Measurements from ENCODE around the gene CISD1. TPM values are rescaled to one million over a fixed set of nuclear protein-coding genes. Genes with fewer than 3 reads are reported as not detected.

CISD1 gene
- total and polyA plus RNA-seq, 10 of the 15 experiments (the other 5 are each of a cell fraction or from before 2014, with no cell fraction given) = 23.0 to 162 (median 58.5) TPM

DNA sequence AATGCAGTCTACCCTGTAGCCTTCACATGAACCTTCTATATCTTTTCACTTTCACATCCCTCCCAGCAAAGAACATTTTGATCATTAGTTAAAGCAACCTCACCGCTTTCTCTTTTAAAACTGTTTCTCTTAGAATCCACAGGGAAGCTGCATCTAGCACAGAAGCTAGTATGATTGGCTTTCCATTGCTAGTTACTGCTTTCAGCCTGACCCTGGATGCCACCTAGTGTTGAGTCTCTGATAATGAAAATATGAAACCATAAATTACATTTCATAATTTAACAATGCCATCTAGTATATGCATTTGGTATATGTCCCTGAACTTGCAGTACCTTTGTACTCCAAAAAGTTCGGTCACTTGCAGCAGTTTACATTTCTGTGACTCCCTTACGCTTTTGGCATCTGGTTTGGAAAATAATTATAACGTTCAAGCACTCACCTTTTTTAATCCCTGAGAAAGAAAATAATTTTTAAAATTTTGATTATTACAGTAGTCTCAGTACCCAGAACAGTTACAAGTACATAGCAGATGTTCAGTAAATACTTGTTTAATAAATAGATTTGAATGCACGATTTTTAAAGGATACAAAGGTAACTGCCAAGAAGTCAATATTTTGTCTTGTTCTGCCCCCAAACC lies 22.7 kb downstream of the CISD1 start:
- Histone ChIP-seq H2AFZ (ENCODE audit: control insufficient read depth, low read depth, low read length) (no peak overlapping the region), H3K27me3 (replicated peaks in 1 of 2; ENCODE audit: control insufficient read depth in 2 of 2, insufficient read depth in 2 of 2, low read length in 1 of 2) (no peaks in the 10 kb centered on the region), H3K9ac (ENCODE audit: control insufficient read depth, insufficient read depth, low read length) (no peak overlapping the region), H3K27ac (ENCODE audit: control insufficient read depth, insufficient read depth) (no peak overlapping the region), H4K20me1 (ENCODE audit: control insufficient read depth, insufficient read depth) (no peaks in the 10 kb centered on the region), H3K4me2 (ENCODE audit: control insufficient read depth, insufficient read depth) (no peak overlapping the region), H3K9me3 (replicated peaks; ENCODE audit: control insufficient read depth, insufficient read depth, low read length) (no peaks in the 10 kb centered on the region), H3K36me3 (ENCODE audit: control insufficient read depth in 2 of 2, insufficient read depth in 2 of 2, low read length in 1 of 2) (no peaks in the 10 kb centered on the region), H3K4me3 (no peak overlapping the region), H3K4me1 (ENCODE audit: control insufficient read depth, insufficient read depth, low read length) (no peaks in the 10 kb centered on the region), H3K79me2 (ENCODE audit: control insufficient read depth, insufficient read depth, low read length) (no peaks in the 10 kb centered on the region)
- TF ChIP-seq HSF1 (IDR thresholded peaks at IDR 0.05; ENCODE audit: low read depth, low read length) (no peak), CTCF (IDR thresholded peaks at IDR 0.05 in 2 of 3, conservative IDR thresholded peaks at IDR 0.05 in 1 of 3; ENCODE audit: control insufficient read depth in 2 of 3, extremely low read depth in 1 of 3, insufficient read depth in 1 of 3, low read depth in 3 of 3, low read length in 3 of 3) (peak; percentile 65 to 78 (median 71); a peak in 5 of 6 replicates), YY1 (IDR thresholded peaks at IDR 0.05; ENCODE audit: low read depth, low read length) (0 out of 2 replicates have a peak, but pooled peaks have one; percentile 14), SMC3 (IDR thresholded peaks at IDR 0.05; ENCODE audit: borderline replicate concordance, low read length) (peak; percentile 96), RAD21 (IDR thresholded peaks at IDR 0.05; ENCODE audit: insufficient read depth, low read depth, low read length) (peak; percentile 94)
- intact Hi-C loops (cut with micrococcal nuclease; ENCODE audit: unreplicated experiment) = loop anchor here (1.0 to 10.0 kb wide), 2 partner anchors 114 to 293 kb away; no protein-coding TSS in a partner anchor
- POLR2A ChIA-PET = interaction anchor here (1.8 kb wide), 1 partner anchor 114 kb away, joined by 5 read pairs; no protein-coding TSS in a partner anchor
- no TSS peak for BruUV-seq (replicated peaks)
- FAIRE-seq (no peak), DNase-seq (ENCODE audit: low read depth, low spot score) (no peak), ATAC-seq (peak; percentile 91)
- RAD21 ChIA-PET (ENCODE audit: unreplicated experiment) = interaction anchor here (0.6 to 3.9 kb wide), 21 partner anchors 9 to 226 kb away, joined by 3 to 144 read pairs (median 5); partner anchors contain the start of genes CISD1 and TFAM
- CTCF ChIA-PET = interaction anchor here (0.6 to 9.0 kb wide), 44 partner anchors 9 to 252 kb away, joined by 3 to 385 read pairs (median 4); partner anchors contain the start of gene TFAM
- in situ Hi-C loops (cut with MboI) = no loop called here
- SMC1A ChIA-PET (ENCODE audit: uncharacterized antibody, unreplicated experiment) = interaction anchor here (0.7 to 6.1 kb wide), 31 partner anchors 8 to 146 kb away, joined by 3 to 203 read pairs (median 4); partner anchors contain the start of genes CISD1 and TFAM
- WGBS (ENCODE audit: insufficient coverage, insufficient replicate concordance, low lambda C conversion rate, missing lambda C conversion rate) = 52% methylated on average over 5 of the region's 5 CpGs

Data from GM12878 (cell line).